LNCAP (cell line): ENCODE results near the gene ABHD12.

ENCODE experiments used
- CTCF ChIP-seq: fragments of 450-650 bp; IDR thresholded peaks from 2 replicates; pipeline ENCODE4 v1.5.1; 2017; ENCODE audit warnings: mild to moderate bottlenecking

Gene ABHD12

GRCh38 chr20:25257756-25258475 is 132.7 kb downstream of the ABHD12 start:
- TF ChIP-seq CTCF: no peak

GRCh38 chr20:25257130-25257529 is 133.5 kb downstream of the ABHD12 start:
- no peak for TF ChIP-seq CTCF

GRCh38 chr20:25256226-25256859 is 134.3 kb downstream of the ABHD12 start:
- TF ChIP-seq CTCF: no peak

- TF ChIP-seq CTCF: no peak
Measured at GRCh38 chr20:25254986-25255680, 135.5 kb downstream of the ABHD12 start.

GRCh38 chr20:25254571-25254970 is 136.1 kb downstream of the ABHD12 start:
- no peak for TF ChIP-seq CTCF

GRCh38 chr20:25253606-25254275 is 136.9 kb downstream of the ABHD12 start:
- TF ChIP-seq CTCF: no peak

- no peak for TF ChIP-seq CTCF
Measured at GRCh38 chr20:25252686-25253421, 137.8 kb downstream of the ABHD12 start.
